HG03432 (cell line): ENCODE data around the gene TEAD1.

ENCODE experiments used
- ATAC-seq: cut with Tn5 transposase; IDR thresholded peaks from one replicate; pipeline ENCODE4 v1.9.1; 2021; ENCODE audit warnings: mild to moderate bottlenecking, moderate library complexity; ENCODE audit not compliant: unreplicated experiment

TEAD1 gene

GRCh38 chr11:12806113-12806512 lies 131.9 kb downstream of the TEAD1 start:
- no peak for ATAC-seq

GRCh38 chr11:12807621-12808020 lies 133.4 kb downstream of the TEAD1 start:
- no peak for ATAC-seq

GRCh38 chr11:12808519-12808918 lies 134.3 kb downstream of the TEAD1 start:
- ATAC-seq, result peak; percentile 58

- no peak for ATAC-seq
Observed at GRCh38 chr11:12809364-12809763, 135.1 kb downstream of the TEAD1 start.

GRCh38 chr11:12809864-12810567 lies 135.8 kb downstream of the TEAD1 start:
- no peak for ATAC-seq

- ATAC-seq, result no peak
Observed at GRCh38 chr11:12810568-12810894, 136.3 kb downstream of the TEAD1 start.

GRCh38 chr11:12811861-12812260 lies 137.6 kb downstream of the TEAD1 start:
- no peak for ATAC-seq

GRCh38 chr11:12812849-12813248 lies 138.6 kb downstream of the TEAD1 start:
- no peak for ATAC-seq

- no peak for ATAC-seq
Observed at GRCh38 chr11:12813371-12814225, 139.4 kb downstream of the TEAD1 start.

GRCh38 chr11:12815129-12815480 lies 140.9 kb downstream of the TEAD1 start:
- no peak for ATAC-seq

GRCh38 chr11:12815931-12816494 lies 141.8 kb downstream of the TEAD1 start:
- no peak for ATAC-seq

- ATAC-seq, result no peak
Observed at GRCh38 chr11:12817681-12818332, 143.6 kb downstream of the TEAD1 start.

- no peak for ATAC-seq
Observed at GRCh38 chr11:12818333-12819015, 144.3 kb downstream of the TEAD1 start.

GRCh38 chr11:12822392-12823022 lies 148.3 kb downstream of the TEAD1 start:
- ATAC-seq, result no peak

- no peak for ATAC-seq
Observed at GRCh38 chr11:12824281-12825041, 150.2 kb downstream of the TEAD1 start.

- no peak for ATAC-seq
Observed at GRCh38 chr11:12826441-12826840, 152.2 kb downstream of the TEAD1 start.

GRCh38 chr11:12827369-12827768 lies 153.1 kb downstream of the TEAD1 start:
- ATAC-seq, result no peak

GRCh38 chr11:12827929-12828812 lies 153.9 kb downstream of the TEAD1 start:
- ATAC-seq, result peak; percentile 66

GRCh38 chr11:12829131-12829530 lies 154.9 kb downstream of the TEAD1 start:
- ATAC-seq, result no peak
